ENCODE measurements around the gene INTS1. TPM values are rescaled to one million over a fixed set of nuclear protein-coding genes. Genes with fewer than 3 reads are reported as not detected.

Gene INTS1
- total RNA-seq, 4 donors from 2014 or later, result 19.0 to 71.6 (median 23.8) TPM

GRCh38 chr7:1548944-1549343 is 44.8 kb upstream of the INTS1 start:
- TF ChIP-seq CTCF (IDR thresholded peaks at IDR 0.05; ENCODE audit: low read depth), result no peak

GRCh38 chr7:1548438-1548831 is 44.2 kb upstream of the INTS1 start:
- TF ChIP-seq CTCF (IDR thresholded peaks at IDR 0.05; ENCODE audit: low read depth), result no peak

- TF ChIP-seq CTCF (IDR thresholded peaks at IDR 0.05; ENCODE audit: low read depth), result no peak
Measured at GRCh38 chr7:1547777-1548437, 43.7 kb upstream of the INTS1 start.

GRCh38 chr7:1546909-1547776 is 43.0 kb upstream of the INTS1 start:
- TF ChIP-seq CTCF (IDR thresholded peaks at IDR 0.05; ENCODE audit: low read depth), result no peak

- no peak for TF ChIP-seq CTCF (IDR thresholded peaks at IDR 0.05; ENCODE audit: low read depth)
Measured at GRCh38 chr7:1546274-1546908, 42.2 kb upstream of the INTS1 start.

GRCh38 chr7:1545417-1546246 is 41.4 kb upstream of the INTS1 start:
- TF ChIP-seq CTCF (IDR thresholded peaks at IDR 0.05; ENCODE audit: low read depth), result no peak

All from subcutaneous adipose tissue (tissue), 4 donors.